HS-27A (cell line): ENCODE data around the gene NAV2.

Source experiments
- DNase-seq: peaks from one replicate; pipeline ENCODE4 v3.0.0-alpha.2; 2012; ENCODE audit warnings: low read depth, missing footprints

NAV2 gene

DNA sequence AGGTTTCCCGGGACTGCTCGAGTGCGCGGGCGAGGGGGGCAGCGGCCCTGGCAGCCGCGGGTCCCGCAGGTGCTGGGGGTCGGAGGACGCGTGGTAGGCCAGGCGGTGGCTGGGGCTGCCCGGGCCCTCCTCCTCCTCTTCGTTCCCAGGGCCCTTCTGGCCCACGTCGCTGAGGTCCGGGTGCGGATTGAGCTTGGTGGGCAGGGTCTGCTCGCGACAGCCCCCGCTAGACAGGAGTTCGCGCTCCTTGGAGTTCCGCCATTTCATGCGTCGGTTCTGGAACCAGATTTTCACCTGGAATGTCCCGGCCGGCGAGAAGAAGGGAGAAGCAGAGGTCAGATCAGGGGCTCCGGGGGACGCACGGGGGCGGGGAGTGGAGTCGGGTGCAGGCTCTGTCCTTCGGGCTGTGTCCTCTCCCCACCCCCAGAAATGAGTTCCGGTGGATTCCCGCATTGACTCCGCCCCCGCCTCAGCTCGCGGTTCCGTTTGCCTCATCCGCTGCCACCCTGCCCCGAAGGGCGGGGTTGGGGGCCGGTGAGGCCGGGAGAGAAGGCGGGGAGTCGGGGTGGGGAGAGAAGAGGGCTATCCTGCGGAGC, 443.7 kb downstream of the NAV2 start:
- DNase-seq, result no peak

DNA sequence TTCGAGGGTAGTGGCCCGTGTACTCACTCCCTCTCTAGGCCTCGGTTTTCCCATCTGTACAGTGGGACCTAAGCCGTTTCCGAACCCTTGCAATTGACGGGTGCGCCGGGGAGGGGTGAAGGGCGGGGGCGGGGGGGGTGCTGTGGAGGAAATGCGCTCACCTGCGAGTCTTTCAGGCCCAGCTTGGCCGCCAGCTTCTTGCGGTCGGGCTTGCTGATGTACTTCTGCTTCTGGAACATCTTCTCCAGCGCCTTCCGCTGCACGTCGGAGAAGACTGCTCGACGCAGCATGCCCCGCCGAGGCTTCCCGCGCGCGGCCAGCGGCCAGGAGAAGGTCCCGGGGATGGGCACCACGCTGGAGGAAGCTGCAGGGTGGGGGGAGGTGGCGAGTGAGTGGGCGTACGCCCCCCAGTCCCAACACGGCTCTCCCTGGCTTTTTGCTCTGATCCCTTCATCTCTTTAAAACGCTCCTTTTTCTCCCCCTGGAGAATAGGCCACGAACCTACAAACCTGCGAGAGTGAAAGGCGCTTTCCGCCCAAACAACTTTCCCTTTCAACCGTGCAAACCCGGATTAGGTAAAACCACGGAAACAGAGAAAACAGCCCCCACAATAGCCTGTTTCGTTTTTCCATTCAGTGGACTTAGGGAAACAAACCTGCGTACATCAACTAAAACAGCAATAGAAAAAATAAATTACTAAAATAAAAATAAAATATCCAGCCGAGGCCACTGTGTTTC, 444.4 kb downstream of the NAV2 start:
- DNase-seq, result no peak

DNA sequence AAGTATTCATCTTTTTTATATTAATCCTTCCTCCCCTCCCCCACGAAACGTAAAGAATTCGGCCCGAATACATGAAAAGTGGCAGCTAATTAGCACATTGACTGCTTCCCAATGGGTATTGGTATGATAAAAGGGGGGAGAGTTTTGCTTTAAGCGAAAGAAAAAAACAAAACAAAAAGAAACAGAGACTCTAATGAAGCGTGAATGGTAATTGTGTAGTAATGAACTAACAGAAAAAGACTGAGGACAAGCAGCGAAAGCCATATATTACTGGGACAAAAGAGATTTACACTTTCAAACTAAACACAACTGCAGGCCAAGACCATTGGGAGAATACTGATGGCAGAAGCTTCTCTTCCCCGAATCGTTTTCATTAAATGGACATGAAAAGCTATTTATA, 445.1 kb downstream of the NAV2 start:
- no peak for DNase-seq

DNA sequence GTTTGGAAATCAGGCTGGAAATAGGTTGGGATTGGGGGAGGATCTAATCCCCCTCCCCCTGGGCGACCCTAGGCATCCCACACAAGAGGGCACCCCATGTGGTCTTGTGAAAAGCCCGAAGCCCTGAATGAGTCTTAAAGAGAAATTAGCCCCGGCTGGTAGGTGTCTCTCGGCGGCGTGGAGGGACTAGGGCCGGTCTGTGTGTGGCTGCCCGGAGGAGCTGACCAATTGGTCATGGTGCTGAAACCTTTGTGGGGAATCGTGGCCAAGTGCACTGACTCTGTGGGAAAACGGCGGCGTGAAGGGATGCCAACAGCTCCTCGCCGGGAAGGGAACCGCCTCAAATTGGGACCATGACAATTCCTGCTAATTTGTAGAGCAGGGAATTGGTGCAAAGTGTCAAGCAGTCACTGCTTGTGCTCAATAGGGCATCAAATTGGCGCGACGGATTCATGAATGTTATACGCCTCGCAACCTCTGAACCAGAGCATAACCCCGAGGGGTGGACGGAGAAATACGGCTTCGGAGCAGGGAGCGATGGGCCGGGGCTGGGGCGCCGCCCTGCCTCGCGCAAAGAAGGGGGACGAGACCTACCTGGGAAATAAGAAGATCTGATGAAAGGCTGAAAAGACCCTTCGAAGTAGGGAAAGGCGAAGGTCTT, 446.1 kb downstream of the NAV2 start:
- no peak for DNase-seq

DNA sequence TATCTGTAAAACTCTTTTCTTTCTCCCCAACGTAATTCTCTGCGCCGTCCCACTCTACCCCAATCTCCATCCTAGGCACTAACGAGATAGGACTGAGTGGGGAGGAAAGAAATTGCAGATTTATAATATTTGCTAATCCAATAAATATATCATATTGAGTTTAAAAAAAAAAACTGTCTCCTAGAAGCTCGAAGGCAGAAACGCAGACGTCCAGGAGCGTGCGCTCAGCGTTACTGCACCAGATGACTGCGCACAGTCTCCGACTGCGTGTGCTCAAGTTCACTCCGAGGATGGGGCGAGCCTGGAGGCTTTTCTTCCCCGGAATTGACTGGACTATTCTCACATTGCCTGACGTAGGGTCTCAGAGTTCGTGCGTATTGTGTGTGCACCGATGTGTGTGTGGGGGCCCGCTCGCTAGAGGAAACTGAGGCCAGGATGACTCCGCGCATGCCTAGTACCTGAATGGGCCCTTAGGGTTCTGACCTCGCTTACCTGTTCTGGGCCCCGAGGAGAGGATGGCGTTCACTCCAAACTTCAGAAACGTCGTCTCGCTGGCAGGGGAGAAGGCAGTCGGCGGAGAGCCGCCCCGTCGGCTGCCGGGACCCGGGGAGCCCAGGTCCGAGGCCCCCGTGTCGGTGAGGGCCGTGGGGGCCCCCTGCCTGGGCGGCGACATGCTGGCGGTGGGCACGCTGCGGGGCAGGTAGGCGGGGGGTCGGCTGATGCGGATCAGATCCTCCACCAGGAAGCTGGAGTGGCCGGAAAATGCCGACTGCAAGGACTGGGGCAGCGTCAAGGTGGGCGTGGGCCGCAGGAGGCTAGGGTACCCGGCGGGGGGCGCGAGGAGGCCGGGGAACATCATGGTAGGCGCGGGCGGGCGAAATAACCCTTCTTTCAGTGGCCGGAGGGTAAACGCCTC, 447.1 kb downstream of the NAV2 start:
- DNase-seq, result no peak

DNA sequence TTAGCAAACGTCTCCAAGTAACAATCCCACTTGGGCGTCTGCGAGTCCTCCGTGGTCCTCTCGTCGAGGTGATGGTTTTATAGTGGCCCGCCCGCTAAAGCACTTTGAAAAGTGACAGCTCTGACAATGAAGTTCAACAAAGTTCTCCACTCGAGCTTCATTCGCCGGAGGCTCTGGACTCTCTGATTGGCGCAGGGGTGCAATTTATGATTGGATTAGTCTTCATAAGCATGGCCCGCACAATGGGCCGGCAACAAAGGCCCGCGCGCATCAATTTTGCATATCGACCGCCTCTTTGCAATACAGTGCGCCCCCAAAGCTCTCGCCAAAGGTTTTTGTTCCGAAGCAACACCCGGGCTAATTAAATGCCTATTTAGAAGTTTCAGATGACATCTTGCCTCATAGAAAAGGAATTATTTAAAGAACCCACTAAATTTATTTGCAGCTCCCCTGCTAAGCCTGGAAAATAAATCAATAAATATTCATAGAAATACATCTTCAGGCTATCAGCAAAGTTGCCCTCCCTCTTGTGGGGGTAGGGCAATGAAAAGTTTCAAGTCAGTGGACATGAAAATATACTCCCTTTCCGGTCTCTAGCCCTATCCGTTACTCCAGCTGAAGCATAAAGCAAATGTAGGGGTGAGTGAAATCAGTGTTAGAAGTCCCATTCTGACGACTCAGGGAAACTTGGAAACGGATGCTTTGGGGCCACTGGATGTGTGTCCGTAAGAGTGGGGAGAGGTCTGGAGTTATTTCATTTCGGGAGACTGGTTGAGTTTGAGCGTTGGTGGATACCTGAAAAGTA, 448.0 kb downstream of the NAV2 start, which contains the start of gene DBX1:
Gene DBX1 (minus strand): TSS at position 51 of the 805 bp plus-strand sequence. CDS start 151 bp downstream, outside the sequence.
- DNase-seq, result no peak

DNA sequence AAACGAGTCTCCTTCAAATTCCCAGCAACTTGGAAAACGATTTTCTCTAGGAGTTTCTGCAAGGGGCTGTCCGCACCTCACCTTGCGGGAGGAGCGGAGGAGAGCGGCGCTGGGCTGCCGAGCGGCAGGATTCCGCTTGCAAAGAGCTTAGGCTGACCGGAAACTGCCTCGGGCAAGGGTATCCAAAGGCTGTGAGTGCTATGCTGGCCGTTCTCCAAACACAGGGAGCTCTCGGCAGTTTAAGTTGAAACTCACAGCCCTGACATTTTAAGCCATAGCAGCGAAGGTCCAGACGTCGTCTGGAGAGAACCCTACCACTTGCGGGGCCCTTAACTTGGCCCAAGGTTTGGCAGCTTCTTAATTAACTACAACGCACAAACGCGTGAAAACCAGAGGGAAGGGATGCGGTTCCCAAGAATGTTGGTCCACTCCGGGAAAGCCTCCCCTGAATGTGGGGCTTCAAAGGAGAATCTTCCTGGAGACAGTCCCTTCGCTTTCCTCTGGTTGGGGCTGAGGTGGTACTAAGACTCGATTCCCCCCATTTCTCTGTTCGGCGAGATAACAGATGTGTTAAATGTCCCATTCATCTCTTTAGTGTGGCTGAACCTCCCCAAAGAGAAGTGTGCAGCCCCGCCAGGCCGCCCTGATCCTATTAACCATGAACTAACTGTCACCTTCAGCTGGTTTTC, 448.7 kb downstream of the NAV2 start:
- no peak for DNase-seq

DNA sequence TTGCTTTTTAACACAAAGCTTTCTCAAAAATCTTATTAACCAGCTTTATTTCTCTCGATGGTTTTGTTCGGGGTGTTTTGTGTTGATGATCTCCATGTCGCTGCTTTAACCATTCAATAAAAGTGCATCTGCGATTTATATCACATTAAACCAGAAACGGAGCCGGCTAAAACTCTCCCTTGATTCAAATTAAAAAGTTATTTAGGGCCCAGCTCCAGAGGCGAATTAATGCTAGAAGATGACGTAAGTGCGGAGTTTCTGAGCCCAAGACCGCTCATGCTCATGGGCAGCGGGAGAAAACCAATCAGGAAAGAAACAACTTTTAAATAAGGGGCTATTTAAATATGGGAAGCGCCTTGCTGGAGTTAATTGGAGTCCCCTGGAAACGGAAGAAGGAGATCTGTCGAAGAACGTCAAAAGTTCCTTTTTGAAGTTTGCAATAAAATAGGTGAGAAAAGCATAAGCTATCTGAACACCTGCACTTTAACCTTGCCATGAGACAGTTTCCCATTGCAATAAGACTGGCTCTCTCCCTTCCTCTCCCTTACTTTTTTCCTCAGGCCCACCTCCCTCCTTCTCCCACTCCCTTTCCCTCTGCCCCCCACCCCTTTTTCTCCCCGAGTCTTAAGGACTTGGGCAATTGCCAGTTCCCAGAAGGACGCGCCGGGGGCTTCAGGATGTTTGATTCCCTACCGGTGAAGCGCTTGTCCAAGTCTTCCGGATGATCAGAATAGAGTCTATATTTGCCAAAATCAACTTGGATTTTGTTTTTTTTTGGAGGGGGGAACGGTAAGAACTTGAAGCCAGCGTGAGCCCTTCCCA, 449.5 kb downstream of the NAV2 start:
- no peak for DNase-seq

DNA sequence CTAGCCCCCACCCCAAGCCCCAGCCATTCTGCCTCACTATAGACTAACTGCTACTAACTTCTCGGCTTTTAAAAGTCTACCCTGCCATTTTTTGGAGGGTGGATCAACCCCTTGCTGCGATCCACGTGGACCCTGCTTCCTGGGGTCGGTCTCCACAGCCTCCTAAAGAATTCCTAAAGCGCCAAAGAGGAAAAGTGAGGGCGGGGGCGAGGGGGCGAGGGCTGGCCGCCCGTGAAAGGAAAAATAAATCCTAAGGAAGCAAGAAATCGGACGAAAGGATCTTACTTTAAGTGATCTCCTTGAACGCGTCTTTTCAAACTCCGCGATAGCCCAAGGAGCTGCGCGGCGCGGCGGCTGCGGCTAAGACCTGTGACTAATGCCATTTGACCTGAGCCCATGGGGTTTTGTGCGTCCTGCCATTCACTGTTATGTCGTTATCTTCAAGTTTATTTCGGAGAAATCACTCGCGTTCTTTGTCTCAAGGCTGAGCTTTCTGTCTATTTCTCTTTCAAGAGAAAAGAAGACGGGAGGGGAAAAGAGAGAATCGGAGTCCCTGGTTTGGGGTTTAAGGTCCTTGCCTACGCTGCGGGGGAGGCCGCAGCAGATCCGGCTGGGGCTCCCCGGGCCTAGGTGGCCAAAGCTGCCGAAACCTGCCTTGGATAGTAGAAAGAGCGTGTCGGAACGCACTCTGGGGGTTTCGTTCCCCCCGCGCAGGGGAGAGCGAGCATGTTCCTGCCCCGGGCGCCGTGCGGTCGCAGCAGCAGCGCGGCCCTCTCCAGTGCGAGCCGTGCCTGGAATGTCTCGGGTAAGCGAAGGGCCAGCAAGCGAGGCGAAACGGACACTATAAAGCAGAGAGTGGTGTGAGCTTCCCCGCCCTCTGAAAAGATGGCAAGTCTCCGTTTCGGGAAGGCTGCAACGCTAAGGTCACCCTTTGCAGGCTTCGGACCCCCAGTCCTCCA, 450.5 kb downstream of the NAV2 start:
- DNase-seq, result no peak

DNA sequence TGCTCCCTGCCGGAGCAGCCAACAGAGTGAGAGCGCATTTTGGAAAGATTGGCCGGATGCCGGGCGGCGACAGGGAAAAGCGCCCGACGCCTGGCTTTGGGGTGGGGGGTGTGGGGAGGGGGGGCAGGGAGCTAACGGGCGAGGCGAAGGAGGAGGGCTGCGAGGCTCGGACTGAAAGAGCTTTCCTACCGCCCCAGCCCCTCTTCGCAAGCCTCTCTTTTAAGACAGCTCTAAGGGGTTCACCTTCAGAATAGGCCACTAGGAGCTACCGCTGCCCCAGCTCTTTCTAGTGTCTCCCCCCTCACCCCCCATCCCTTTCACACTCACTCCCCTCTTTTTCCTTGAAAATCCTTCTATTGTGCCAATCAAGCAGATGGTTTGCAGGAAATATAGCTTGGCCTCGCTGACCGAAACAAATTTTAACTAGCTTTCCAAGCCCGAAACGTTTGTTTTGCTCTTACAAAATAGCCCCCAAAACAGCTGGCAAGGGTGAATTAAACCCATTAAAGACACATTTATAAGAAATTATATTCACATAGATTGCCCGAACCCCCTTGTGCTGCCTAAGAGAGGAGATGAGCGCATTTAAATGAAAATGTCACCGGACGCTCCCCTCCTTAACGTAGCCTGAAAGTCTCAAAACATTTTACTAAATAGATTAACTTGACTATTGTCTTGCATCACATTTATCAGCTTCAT, 451.3 kb downstream of the NAV2 start:
- no peak for DNase-seq
